Eye (tissue), 1 donor: ENCODE measurements around the gene GAB4.
A peak's percentile ranks its signal among the peaks of the same experiment; 100 is the strongest.
"Not testable (repeated sequence)": the region's sequence is repeated elsewhere in the genome, so short reads cannot be mapped to it uniquely, and the experiment has no call there.

Experiments
- DNase-seq: peaks from one replicate; pipeline ENCODE4 v3.0.0-alpha.2; 2015

GAB4 gene, protein sequence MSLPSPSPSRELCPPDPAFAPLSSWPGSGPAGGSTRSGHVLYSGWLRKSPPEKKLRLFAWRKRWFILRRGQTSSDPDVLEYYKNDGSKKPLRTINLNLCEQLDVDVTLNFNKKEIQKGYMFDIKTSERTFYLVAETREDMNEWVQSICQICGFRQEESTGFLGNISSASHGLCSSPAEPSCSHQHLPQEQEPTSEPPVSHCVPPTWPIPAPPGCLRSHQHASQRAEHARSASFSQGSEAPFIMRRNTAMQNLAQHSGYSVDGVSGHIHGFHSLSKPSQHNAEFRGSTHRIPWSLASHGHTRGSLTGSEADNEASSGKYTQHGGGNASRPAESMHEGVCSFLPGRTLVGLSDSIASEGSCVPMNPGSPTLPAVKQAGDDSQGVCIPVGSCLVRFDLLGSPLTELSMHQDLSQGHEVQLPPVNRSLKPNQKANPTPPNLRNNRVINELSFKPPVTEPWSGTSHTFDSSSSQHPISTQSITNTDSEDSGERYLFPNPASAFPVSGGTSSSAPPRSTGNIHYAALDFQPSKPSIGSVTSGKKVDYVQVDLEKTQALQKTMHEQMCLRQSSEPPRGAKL

DNA sequence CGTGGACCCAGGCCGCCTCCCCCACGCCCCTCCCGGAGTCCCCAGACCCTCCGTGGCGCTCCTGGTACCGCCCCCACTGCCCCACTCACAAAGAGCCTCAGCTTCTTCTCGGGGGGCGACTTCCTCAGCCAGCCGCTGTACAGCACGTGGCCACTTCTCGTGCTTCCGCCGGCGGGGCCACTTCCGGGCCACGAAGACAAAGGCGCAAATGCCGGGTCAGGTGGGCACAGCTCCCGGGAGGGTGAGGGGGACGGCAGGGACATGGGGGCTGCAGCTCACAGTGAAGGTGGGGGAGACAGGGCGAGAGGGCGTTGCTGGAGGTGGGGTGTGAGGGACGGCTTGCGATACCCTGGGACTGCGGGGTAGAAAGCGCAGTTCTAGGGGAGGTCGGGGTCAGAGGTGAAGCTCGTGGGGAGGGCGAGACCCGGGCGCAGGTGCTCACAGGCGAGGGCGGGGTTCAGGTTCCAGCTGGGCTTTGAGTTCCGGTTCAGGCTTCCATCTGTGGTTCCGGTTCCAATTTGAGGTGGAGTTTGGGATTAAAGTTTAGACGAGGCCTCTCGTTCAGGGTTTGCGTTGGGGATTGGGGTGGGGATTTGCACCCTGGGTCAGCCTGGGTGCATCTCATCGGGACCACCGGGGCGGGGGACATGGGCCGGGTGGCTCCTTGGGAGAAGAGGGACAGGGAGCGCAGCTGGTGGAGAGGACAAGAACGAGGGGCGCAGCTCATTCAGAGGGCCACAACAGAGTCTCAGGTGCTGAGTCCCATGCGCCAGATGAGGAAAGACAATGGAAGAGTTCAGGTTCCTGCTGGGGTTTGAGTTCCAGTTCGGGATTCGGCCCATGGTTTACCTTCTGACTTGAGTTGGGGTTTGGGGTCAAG lies at the start of gene GAB4:
GAB4 (minus strand) TSS at position 371 of the 880 bp plus-strand sequence; CDS start at position 263, 108 bp downstream.
- no peak for DNase-seq

DNA sequence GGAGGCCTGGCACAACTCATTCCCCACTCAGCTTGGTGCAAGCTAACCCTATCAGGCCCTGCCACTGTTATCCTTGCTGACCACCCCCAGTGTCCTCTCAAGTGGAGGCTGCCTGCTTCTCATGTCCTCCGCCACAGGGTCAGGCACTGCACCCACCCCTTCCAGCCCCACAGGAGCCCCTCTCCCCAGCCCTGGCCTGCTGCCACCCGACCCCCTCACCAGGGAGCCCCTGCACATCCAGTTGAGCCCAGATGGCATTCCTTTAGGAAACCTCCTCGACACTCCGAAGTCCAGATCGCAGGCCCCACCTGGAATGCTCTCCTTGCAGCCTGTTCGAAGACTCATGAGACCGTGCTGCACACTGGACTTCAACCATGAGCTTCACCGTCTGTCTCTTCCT lies 48.8 kb upstream of the GAB4 start:
- DNase-seq = no peak

DNA sequence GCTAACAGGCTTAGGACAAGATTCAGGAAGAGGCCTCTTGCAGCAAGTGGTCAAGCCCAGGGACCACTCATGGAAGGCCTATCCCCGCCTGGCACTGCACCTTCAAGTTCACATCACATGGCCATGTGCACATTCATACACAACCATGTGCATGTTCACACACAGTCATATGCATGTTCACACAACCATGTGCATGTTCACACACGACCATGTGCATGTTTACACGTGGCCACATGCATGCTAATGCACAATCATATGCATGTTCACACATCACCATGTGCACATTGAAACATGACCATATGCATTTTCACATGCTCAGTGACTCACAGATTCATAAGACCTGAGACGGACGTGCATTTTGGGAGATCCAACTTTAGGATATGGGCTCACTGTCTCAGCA lies 48.0 kb upstream of the GAB4 start:
- DNase-seq = no peak

DNA sequence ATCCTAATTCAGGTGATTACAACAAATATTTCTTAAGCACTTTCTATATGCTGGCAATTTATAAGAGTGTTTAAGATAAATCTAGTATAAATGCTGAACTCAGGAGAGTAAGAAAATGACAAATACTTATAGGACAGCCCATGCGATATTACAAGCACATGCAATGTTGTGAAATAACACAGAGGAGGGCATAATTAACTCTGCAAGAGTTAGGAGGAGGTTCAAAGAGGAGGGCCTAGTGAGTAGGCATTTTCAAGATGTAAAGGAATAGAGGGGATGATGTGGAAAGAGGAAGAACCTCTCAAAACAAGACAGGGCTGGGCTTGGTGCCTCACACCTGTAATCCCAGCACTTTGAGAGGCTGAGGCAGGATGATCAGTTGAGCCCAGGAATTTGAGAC lies 39.6 kb upstream of the GAB4 start:
- DNase-seq = no peak

DNA sequence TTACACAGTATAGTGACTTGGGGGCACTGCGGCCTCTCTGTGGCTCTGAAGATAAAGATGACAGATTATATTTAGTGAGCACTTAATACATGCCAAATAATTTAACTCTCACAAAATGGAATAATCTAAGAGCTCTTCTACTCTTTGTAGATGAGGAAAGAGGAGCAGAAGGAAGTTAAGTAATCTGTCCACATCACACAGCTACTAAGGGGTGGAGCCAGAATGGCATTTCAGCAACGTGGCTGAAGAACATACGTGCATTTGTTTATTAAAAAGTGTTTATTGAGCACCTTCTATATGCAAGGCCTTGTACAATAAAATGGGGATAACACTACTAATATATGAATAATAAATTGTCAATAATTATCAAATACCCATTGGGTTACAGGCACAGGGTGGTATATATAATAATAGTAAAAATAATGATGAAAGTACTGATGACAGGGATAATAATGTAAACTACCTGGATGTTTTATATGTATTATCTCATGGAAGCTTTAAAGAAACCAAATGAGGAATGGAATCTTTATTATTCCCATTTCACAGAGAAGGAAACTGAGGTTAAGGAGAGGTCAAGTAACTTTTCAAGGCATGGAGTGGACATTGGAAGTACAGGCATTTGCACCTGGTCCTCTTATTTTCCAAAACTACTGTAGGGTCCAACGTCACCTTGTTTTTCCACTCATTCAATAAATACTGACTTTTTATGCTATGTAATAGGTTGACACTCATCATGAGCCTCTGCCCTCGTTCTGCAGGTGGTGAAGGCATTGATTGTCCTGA lies 38.7 kb upstream of the GAB4 start:
- DNase-seq = no peak

DNA sequence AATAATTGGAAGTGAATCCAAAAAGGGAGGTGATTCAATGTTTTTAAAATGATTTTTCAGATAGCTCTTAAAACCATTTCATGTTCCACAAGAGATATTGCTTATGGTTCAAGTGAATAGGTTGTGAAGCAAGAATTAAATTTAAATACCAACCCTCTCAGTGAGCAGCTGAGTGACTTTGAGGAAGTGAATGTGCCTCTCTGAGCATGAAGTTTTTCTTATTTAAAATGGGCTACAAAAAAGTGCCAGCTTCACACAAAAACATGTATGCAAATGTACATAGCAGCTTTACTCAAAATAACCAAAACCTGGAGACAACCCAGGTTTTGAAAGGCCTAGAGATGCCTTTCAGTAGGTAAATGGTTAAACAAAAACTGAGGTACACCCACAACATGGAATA lies 35.5 kb upstream of the GAB4 start:
- no peak for DNase-seq

DNA sequence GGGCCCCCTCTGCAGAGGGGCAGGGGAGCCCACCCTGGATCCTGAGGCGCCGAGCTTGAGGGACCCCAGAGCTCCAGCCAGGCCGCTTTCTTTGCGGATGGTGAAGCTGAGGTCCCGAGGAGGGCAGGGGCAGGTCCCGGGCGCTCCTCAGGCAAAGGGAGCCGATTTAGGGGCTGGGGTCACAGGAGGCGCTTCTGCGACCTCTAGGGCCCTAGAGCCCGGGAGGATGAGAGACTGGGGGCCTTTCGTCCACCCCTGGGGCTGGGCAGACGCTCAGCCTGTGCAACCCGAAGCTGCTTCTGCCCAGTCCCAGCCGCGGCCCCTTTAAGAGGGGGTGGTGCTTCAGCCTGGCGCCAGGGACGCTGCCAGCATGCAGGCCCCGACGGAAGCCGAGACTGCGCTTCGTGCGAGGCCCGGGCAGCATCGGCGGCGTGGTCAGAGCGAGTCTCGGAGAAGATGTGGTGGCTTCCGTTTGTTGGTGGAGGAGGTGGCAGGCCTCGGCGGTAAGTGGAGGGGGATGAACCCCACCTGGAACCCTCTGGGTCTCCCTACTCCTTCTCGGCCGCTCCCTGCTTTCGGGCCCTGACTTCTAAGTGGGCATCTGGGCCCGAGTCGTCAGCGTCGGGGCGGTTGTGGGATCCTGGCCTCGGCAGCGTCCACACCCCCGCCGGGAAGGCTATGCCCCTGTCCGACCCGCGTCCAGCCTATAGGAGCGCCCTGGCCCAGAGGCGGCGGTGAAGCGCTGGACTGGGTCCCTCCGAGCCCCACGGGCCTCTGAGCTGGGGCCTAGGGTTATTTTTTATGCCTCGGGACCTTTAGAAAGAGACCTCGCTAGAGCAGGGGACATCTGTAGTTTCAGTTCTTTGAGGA lies 29.1 kb upstream of the GAB4 start:
- peak; percentile 6 for DNase-seq

DNA sequence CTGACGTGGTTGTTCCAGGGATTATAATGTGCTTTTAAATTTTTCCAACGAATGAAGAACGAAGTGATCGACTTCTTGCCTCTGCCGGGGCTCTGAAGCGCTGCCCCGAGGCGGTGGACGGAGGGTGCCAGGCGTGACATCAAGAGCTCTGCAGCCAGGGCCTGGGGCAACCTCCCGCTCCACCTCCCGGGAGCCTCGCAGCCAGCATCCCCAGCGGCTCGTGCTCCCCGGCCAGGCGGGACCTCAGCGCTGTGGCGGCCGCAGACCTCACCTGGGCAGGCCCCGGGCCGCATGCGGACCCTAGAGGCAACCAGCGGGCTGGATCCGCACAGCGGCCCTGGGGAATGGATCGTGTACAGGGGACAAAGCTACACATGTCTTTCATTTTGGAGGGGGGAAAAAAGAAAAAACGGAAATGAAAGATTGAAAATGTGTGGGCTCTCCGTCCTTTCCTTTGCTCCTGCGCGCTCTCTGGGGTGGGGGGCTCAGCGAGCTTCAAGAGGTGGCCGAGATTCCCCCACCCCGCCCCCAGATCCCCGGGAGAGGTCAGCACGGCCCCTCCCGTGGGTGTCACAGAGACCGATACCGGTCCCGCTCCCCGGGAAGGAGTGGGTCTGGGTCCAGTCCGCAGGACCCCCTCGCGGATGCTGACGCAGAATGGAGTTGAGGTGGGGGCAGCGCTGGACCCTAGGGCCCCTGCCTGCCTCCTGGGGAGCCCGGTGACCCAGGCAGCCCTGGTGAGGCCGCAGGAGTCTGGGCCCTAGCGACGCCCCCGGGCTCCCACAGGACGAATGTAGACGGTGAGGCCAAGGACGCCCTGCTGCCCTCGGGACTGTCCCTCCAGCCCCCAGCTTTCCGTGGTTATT lies 28.2 kb upstream of the GAB4 start:
- peak; percentile 24 for DNase-seq

DNA sequence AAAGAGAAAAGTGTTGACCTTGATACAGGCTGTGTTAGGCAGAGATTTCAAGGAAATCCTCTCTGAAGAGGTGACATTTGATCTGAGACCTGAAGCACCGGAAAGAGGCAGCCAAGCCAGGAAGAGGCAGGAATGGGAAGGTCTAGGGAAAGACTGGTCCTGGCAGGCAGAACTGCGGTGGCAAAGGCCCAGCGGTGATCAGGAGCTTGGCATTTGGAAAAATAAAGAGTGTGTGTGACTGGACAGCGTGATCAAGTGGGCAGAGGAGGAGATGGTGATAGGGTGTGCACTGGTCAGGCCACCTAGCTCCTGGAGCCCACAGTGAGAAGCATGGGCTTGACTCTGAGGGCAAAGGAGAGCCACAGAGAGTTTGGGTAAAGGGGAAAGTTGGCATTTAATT lies 27.2 kb upstream of the GAB4 start:
- DNase-seq = no peak

DNA sequence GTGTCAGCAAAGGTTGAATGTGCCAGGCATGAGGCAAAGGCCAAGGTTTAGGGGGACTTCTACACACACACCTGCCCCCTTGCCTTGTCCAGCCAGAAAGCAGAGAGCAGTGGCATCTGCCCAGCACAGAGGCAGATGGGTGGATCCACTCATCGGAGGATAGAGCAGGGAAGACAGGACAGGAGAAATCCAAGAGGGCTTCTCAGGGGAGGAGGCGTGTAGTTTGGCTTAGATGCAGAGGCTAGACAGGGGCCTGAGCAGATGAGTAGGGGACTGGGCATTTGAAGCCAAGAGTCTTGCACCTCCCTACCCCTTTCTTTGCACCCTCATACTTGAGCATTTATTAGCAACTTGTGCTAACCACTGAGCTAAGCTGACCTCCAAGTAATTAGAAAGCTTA lies 26.5 kb upstream of the GAB4 start:
- DNase-seq = not testable (repeated sequence)

DNA sequence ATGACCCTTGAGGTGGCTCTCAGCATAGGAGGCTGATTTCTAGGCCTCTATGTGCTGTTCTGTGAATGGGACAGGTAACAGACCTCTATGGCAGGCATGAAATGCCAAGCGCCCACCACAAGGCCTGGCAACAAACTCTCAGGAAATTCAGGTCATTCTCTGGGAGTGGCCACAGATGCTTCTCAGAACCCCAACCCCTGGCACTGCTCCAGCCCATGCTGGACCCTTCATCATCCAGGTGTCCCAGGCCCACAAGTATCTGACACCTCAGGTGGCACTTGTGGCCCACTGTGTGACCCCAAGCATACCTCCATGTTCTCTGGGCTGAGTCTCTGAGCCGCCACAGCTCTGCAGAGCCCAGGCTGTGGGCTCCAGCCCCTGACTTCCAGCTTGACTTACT lies 24.3 kb upstream of the GAB4 start:
- DNase-seq = not testable (repeated sequence)

DNA sequence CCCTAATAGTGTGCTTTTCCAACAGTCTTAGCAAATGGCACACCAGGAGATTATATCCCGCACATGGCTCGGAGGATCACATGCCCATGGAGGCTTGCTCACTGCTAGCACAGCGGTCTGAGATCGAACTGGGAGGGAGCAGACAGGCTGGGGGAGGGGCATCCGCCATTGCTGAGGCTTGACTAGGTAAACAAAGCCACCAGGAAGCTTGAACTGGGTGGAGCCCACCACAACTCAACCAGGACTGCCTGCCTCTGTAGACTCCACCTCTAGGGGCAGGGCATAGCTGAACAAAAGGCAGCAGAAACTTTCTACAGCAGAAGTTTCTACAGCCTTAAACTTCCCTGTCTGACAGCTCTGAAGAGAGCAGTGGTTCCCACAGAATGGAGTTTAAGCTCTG lies 16.4 kb upstream of the GAB4 start:
- not testable (repeated sequence) for DNase-seq

DNA sequence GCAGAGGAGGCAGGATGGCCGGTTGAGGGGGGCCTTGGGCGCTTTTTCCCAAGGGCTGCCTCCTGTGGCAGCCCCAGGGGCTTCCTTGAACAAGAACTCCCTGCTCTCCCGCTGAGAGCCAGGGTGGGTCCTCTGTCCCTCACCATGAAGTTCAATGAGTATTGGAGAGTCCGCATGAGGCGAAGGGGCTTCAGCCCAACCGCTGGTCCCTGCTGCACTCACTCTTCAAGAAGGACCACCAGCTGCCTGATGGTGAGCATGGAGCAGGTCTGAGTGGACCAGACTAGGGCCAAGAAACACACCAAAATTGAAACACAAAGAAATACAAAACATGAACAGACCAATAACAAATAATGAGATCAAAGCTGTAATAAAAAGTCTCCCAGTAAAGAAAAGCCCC lies 7.5 kb upstream of the GAB4 start:
- not testable (repeated sequence) for DNase-seq

DNA sequence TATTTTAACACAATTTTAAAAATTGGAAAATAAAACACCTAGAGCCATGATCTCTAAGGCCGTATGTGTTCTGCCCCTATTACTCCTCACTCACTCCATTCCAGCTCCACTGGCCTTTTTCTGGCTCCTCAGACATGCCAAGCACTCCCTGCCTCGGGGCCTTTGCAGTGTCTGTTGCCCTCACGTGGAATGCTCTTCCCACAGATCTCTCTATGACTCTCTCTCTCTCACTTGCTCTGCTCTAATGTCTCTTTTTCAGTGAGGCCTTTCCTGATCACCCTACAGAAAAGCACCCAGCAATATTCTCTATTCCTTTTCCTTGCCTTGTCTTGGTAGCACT lies 6.0 kb upstream of the GAB4 start:
- not testable (repeated sequence) for DNase-seq

DNA sequence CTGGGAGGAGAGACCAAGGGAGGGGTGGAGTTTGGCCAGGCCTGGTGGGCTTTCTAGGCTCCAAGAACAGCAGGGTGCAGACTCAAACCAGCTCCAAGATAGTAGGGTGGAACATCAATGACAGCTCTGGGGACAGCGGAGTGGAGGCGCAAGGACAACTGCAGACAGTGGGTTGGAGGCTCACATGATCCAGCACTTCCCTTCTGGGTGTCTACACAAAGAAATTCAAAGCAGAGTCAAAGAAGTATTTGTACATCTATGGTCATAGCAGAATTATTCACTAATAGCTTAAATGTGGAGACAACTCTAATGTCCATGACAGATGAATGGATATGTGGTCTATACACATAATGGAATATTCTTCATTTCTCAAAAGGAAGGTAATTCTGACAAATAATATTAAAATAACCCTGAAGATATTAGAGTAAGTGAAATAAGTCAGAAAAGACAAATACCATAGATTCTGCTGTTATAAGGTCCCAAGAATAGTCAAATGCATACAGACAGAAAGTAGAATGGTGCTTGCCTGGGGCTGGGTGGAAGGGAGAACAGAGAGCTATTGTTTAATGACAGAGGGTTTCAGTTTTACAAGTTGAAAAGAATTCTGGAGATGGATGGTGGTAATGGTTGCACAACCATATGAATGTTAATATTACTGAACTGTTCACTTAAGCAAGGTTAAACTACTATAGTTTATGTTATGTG lies 5.5 kb upstream of the GAB4 start:
- DNase-seq = no peak

DNA sequence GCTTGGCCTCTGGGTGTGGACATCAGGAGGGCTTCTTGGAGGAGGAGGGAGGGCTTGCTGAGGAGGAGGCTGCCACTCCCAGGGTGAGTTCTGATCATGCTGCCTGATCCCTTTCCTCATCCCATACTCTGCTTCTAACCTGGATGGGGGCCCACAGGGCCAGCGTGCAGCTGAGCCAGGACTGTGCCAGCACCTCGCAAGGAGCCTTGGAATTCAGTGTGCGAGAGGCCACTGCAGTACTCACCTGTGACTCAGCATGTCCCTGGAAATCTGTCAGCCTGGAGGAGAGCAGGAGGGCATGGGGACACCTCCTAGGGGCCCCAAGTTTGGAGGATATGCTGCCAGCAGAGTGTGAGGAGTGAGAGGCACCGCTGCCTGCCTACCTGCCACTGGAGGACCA lies 4.2 kb upstream of the GAB4 start:
- DNase-seq = no peak

DNA sequence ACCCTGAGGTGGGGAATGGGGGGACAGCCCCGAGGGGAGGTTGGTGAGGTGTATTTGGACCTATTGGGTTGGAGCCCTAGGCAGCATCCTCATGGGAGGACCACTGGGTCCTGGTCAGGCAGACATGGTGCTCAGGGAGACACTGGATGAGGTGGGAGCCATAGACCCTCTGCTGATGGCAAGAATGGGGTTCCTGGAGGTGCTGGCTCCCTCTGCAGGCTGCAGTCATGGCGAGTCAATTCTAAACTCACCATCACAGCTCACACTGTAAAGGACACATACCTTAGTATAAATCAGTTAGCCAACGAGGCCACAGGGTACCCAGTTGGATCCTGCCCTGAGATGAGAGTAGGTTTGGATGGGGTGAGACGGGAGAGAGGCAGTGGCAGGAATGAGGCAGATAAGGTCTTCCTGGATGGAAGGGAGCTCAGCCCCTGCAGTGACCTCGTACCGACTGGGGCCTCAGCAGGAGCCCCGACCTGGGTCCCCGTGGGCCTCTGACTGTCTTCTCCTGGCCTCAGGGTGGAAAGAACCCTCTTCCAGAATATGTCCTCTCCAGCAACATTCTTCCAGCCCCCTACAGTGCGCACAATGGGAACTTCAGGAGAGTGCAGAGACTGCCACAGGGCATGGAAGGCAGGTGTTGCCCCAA lies 1.7 kb upstream of the GAB4 start:
- no peak for DNase-seq

DNA sequence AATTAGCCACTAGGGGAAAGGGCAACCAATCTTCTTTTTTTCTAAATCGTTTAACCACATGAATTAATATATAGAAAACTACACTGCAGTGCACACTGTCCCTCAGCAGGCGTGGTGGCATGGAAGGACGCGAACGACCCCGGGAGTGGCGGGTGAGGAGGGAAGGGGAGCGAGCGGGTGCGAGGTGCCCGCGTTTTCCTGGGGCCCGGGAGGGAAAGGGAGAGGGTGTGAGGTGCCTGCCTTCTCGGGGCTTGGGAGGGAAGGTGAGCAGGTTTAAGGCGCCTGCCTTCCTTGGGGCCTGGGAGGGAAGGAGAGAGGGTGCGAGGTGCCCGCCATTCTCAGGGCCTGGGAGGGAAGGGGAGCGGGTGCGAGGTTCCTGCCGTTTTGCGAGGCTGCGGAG lies 765 bp downstream of the GAB4 start:
- DNase-seq = no peak

DNA sequence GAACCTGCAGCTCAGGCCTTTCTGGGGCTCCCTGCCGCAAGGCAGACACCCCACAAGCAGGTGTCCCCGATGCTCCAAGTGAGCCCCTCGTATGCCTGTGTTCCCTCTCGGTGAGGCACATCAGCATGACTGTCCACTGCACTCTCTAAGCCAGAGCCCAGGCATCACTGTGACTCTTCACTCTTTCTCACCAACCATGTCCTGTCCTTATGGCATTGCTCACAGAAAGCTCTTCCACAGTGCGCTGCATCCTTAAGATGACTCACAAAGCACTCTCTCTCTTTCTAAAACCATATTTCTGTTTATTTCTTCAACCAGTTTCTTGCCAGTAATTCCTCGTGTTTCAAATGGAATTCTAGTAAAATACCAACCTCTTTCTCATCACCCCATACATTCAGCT lies 18.1 kb downstream of the GAB4 start:
- DNase-seq = no peak

DNA sequence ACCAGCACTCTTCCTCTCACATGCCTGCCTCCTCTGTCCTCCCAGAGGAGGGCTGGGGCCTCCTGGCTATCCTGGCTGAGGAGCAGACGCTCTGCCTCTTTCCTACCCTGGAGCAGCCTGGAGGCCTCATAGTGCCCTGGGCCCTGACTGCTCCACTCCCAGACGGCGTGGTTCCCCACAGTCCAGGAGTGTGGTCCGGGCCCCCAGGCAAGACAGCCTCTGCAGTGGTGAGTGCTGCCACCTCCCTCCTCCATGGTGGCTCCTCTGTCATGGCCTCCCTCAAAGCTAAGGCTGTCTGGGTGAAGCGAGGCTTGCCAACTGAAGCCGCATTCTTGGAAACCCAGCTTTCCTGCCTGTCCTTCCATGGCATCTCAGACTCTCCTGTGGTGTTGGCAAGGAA lies 19.8 kb downstream of the GAB4 start:
- DNase-seq = no peak
